DMS53 treated with DMSO at 0.1 percent for 48 hours (cell line): ENCODE results near the gene MSMO1.
"Not testable (repeated sequence)": the region's sequence is repeated elsewhere in the genome, so short reads cannot be mapped to it uniquely, and the experiment has no call there.

Experiments
- DNase-seq: peaks from one replicate; lab custom pipeline; 2025; ENCODE audit not compliant: unreplicated experiment; lab: John Stamatoyannopoulos, UW

The MSMO1 gene

GRCh38 chr4:165327211-165328100, at the start of gene MSMO1:
MSMO1 (plus strand) TSS chr4:165327669; CDS start chr4:165333371, 5,702 bp downstream.
- peak; percentile 92 for DNase-seq

GRCh38 chr4:165279531-165279930, 47.9 kb upstream of the MSMO1 start:
- not testable (repeated sequence) for DNase-seq

GRCh38 chr4:165284697-165285096, 42.8 kb upstream of the MSMO1 start:
- not testable (repeated sequence) for DNase-seq

- DNase-seq, result not testable (repeated sequence)
Observed at GRCh38 chr4:165286619-165287340, 40.7 kb upstream of the MSMO1 start.

GRCh38 chr4:165288226-165288625, 39.2 kb upstream of the MSMO1 start:
- DNase-seq, result no peak

- DNase-seq, result no peak
Observed at GRCh38 chr4:165288639-165289422, 38.6 kb upstream of the MSMO1 start.

- no peak for DNase-seq
Observed at GRCh38 chr4:165289423-165289785, 38.1 kb upstream of the MSMO1 start.

GRCh38 chr4:165293061-165293460, 34.4 kb upstream of the MSMO1 start:
- DNase-seq, result no peak

GRCh38 chr4:165293927-165294649, 33.4 kb upstream of the MSMO1 start:
- DNase-seq, result no peak

- DNase-seq, result no peak
Observed at GRCh38 chr4:165294907-165295306, 32.6 kb upstream of the MSMO1 start.

GRCh38 chr4:165297626-165298025, 29.8 kb upstream of the MSMO1 start:
- no peak for DNase-seq

- no peak for DNase-seq
Observed at GRCh38 chr4:165299399-165300060, 27.9 kb upstream of the MSMO1 start.

GRCh38 chr4:165301833-165302232, 25.6 kb upstream of the MSMO1 start:
- DNase-seq, result no peak

- no peak for DNase-seq
Observed at GRCh38 chr4:165302658-165303057, 24.8 kb upstream of the MSMO1 start.

GRCh38 chr4:165308166-165308565, 19.3 kb upstream of the MSMO1 start:
- DNase-seq, result no peak

- no peak for DNase-seq
Observed at GRCh38 chr4:165308606-165309005, 18.9 kb upstream of the MSMO1 start.

- no peak for DNase-seq
Observed at GRCh38 chr4:165309456-165309855, 18.0 kb upstream of the MSMO1 start.

- no peak for DNase-seq
Observed at GRCh38 chr4:165312506-165312905, 15.0 kb upstream of the MSMO1 start.

GRCh38 chr4:165319030-165319429, 8.4 kb upstream of the MSMO1 start:
- DNase-seq, result no peak

- DNase-seq, result no peak
Observed at GRCh38 chr4:165319509-165319908, 8.0 kb upstream of the MSMO1 start.
